Activated T-cell treated with anti-CD3 and anti-CD28 coated beads for 4 hours (primary cell): ENCODE measurements around the gene ATP2A2.
A peak's percentile ranks its signal among the peaks of the same experiment; 100 is the strongest.
"Not testable (repeated sequence)": the region's sequence is repeated elsewhere in the genome, so short reads cannot be mapped to it uniquely, and the experiment has no call there.

ENCODE experiments used
- DNase-seq: peaks from one replicate; pipeline ENCODE4 v3.0.0-alpha.2; 2020

ATP2A2 gene

DNA sequence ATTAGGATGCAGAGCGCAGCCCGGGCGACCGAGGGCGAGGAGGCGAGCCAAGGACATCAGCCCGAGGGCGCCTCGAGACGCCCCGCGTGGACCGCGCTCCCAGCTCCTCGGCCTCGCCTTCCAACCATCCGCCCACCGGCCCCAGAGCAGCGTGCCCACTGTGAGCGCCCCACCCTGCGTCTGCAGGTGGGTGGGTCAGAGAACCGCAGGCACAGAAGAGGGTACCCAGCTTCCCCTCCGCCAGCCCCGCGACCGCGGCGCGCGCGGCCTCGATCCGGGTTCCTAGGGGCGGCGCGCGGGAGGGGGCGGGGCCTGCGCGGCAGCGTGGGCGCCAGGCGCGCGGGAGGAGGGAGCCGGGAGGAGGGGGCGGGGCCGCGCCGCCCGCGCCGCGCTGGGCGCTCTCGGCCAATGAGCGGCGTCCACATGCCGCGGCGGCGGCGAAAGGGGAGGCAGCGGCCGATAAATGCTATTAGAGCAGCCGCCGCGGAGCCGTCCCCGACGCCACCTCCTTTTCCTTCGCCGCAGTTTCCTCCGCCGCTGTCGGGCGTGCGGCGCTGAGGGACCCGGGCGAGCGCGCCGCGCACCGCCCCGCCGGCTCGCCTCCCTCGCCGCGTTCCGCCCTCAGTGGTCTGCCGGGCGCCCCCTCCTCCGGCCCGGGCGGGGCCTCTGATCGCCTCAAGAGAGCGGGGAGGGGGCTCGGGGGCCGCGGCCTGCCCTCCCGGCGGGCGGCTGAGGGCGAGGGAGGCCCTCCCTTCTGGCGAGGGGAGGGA is at the start of gene ATP2A2:
TSS of gene ATP2A2 (plus strand) at position 469 of the 770 bp plus-strand sequence. CDS start 543 bp downstream, outside the sequence.
- peak; percentile 78 for DNase-seq

DNA sequence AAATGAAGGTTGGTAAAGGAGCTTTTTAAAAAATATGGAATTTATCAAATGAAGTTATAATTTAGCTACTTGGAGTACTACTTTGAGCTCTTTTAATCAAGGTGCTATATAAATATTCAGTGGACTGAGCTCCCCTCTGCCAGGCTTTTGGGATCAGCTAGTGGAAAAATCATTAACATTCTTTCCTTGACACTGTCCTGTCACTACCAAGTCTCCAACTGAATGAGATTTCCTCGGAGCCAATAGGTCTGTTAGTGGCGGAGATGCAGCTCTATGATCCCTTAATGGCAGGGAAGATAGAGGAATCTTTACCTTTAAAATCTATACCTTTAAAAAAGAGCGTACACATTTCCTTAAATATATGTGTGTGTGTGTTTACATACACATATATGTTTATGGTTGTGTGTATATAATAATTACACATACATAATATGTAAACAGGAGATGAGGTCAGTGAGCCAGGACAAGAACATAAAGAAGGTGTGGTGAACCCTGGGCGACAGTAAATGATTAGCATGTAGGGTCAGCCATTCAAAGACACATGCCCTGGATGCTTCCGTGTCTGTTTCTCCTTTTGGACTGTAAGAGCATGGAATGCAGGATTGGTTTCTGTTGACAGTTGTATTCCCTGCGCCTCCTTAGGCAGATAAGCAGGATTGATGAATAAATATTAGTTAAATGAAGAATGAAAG is 47.7 kb upstream of the ATP2A2 start:
- DNase-seq = no peak

DNA sequence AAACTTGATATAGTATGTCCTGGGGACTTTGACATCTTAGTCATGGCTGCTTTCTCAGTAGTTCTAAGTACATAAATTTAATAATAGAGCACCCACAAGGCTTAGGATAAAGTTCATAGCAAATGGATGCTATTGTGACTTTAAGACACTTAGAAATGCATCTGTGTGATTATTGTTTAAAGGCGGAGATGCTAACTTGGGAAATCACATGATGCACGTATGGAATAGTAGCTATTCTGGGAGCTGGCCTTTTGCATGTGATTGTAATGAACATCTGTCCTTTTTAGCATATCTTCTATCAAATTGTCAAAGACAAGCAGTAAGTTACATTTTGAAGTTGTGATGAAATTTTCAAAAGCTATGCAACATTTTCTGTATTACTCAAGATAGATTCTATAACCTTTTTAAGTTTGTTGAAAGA is 46.7 kb upstream of the ATP2A2 start:
- DNase-seq = no peak

GRCh38 chr12:110234755-110235154 is 46.3 kb upstream of the ATP2A2 start:
- DNase-seq = no peak

DNA sequence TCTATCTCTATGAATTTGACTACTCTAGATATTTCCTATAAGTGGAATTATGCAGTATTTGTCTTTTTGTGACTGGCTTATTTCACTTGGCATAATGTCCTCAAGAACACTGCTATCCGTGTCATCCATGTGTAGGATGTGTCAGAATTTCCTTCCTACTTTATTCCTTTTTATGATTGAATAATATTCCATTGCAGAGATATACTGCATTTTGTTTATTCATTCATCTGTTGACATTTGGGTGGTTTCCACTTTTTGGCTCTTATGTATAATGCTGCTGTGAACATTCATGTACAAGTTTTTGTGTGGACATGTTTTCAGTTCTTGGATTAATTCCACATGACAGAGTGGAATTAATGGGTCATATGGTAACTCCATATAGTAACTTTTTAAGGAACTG is 45.7 kb upstream of the ATP2A2 start:
- DNase-seq = no peak

- DNase-seq = no peak
Observed at GRCh38 chr12:110243227-110243626, 37.8 kb upstream of the ATP2A2 start.

DNA sequence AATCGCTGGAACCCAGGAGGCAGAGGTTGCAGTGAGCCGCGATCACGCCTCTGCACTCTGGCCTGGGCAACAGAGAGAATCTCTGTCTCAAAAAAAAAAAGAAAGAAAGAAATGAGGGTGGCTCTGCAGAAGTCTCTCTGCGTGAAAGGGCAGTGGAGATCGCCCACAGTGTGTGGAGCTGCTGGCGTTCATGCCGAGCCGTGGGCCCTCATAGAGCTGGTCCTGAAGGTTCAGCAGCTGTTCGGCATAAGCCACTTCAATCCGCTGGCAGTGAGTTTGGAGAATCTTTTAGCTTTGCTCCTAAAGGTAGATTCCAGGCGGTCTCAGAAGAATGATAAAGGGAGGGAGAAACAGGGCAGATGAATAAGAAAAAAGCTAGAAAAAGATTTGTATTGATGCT is 36.7 kb upstream of the ATP2A2 start:
- no peak for DNase-seq

DNA sequence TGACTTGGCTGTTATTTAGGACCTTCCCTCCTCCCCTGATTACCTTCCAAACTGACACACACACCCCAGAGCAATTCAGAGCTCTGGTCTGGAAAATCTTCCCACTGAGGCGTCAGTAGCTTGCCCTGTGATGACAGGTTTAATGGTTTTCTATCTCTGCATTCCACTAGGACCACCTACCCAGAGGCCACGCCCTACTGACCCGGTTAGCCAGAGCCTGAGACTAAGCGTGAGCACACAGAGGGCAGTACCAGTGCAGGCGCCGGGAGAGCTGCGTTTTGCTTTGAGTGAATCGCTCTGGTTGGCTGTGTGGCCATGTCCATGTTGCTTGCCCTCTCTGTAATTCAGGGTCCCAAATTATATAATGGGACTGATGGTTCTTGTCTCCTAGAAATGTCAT is 36.2 kb upstream of the ATP2A2 start:
- no peak for DNase-seq

- peak; percentile 25 for DNase-seq
Observed at GRCh38 chr12:110245369-110245772, 35.7 kb upstream of the ATP2A2 start.

DNA sequence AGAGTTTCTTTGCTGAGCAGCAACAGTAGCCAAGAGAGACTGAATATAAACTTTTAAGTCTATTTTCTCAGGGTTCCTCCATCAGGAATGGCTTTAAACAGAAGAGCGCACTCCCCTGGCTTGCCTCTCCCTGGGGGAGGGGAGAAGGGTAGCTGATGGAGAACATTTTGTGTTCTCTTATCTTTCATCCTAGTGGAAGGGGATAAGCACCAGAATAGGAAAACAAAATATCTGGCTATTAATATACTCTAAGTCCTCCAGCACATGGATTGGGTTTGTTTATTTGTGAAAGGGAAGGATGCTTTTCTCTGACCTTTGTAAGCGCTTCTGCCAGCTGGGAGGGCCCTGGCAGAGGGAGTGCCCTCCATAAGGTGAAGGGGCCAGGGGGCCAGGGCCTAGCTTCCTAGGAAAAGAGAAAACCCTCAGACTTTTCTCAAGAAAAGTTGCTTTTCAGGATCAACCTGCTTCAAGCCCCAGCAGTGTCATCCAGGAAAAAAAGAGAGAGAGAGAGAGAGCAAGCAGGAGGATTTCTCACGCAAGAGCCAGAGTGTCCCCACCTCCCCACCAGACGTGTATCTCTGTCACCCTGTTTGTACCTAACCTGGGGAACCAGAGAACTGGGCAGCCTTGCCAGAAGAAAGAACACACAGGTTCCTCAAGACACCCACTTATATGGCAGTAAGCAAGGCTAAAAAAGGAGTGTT is 34.3 kb upstream of the ATP2A2 start:
- no peak for DNase-seq

DNA sequence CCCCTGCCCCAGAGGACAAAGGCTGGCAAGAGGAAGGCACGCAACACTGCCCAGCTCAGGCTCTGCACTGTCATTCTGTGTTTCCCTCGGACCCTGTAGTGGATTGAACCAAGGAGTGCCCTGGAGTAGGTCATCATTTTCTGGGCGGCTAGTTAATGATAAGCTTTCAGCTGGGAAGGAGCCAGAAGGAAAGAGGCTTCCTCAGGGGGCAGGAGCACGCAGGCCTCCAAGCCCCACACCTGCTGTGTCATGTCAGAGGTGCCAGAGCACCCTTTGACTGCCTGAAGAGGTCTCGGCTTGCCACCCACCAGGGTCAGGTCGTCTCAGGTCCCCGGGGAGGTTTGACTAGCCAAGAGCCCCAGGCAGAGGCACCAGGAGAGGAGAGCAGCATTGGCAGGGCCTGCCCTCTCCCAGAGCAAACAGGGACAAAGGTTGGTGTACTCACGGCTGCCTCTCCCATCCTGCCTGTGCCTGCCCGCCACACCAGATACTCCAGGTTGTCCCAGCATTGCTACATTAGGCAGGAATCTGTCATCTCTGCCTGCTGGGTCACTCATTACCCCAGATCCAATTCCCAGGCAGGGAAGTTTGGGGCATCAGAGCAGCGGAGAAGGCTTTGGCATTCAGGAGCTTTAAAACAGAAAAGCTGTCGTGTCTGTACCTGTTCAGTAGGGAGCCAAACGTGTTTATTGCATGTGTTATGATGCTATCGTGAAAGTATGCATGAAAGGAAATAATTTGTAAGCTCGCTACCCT is 33.5 kb upstream of the ATP2A2 start:
- no peak for DNase-seq

DNA sequence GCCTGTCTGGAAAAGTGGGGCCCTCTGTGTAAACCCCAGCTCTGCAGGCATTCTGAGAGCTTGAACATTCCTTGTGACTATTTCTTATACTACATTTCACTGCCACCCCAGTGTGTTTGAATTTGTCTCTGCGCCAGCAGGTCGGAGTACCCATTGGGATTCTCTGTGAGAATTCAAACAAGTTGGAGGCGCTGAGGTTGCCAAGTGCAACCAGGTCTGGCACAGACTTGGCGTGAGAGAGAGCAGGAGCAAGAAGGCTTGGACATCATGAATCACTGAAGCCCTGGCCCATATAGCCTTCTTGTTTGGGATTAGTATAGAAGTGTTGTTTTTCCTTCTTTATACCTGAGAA is 33.0 kb upstream of the ATP2A2 start:
- DNase-seq = no peak

DNA sequence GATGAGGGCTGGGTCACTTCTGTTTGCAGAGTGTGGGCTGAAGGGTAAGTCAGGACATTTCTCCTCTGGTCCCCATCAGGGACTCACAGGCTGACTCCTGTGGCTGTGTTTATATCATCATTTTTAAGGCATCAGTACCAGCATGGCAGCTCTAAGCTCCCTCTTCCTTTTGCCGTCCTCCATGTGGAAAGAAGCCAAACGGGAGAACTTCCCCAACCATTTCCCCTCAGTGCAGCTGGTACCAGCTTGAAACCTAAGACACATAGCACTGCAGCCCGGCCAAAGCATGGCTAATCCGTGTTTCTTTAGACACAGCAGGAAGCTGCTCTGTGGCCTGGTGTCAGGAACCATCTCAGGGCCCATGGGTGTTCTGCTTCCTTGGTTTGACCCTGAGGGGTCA is 31.9 kb upstream of the ATP2A2 start:
- DNase-seq = no peak

GRCh38 chr12:110249716-110250225 is 31.3 kb upstream of the ATP2A2 start:
- no peak for DNase-seq

- DNase-seq = no peak
Observed at GRCh38 chr12:110251381-110251780, 29.7 kb upstream of the ATP2A2 start.

GRCh38 chr12:110252716-110253115 is 28.3 kb upstream of the ATP2A2 start:
- DNase-seq = no peak

DNA sequence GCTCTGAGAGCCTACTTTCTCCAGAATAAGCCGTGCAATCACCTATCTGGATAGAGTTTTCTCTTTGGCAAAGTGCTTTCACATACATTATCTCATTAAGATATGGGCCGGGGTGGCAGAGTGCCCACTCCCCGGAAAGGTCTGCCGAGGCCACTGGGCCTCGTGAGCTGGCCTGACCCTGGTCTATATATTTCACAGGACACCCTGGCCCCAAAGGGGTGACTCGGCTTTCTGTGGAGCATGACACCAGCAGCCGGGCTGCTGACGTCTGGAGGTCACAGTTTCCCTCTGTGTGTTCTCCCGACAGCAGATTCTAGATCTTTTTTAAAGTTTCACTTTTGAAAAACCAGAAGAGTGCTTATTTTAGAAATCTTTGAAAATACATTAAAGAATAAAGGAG is 27.9 kb upstream of the ATP2A2 start:
- DNase-seq = no peak

DNA sequence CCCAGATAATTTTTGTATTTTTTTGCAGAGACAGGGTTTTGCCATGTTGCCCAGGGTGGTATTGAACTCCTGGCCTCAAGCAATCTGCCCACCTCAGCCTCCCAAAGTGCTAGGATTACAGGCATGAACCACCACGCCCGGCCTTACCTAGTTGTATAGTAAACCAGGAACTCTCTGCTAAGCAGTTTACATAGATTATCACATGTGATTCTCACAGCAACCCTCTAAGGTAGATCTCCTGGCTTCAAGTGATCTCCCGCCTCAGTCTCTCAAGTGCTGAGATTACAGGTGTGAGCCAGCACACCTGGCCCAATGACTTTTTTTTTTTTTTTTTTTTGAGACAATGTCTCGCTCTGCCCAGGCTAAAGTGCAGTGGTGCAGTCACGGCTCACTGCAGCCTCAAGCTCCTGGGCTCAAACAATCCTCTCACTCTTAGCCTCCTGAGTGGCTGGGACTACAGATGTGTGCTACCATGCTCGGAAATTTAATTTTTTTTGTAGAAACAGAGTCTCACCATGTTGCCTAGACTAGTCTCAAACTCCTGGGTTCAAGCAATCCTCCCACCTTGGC is 26.0 kb upstream of the ATP2A2 start:
- no peak for DNase-seq

DNA sequence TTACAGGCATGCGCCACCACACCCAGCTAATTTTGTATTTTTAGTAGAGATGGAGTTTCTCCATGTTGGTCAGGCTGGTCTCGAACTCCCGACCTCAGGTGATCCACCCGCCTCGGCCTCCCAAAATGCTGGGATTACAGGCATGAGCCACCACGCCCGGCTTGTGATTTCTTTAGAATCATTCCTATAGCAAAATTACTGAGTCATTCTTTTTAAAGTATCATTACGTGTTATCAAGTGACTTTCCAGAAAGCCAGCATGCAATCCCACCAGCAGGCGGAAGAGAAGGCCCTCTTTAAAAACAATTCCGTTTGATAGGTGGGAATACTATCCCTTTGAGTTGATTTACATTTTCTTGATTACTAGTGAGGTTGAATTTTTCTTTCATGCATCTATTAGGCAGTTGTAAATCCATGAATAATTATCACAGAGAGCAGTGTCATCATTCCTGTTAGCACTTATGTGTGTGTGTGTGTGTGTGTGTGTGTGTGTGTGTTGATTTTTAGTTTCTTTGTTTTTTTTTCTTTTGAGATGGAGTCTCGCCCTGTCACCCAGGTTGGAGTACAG is 25.1 kb upstream of the ATP2A2 start:
- DNase-seq = not testable (repeated sequence)

DNA sequence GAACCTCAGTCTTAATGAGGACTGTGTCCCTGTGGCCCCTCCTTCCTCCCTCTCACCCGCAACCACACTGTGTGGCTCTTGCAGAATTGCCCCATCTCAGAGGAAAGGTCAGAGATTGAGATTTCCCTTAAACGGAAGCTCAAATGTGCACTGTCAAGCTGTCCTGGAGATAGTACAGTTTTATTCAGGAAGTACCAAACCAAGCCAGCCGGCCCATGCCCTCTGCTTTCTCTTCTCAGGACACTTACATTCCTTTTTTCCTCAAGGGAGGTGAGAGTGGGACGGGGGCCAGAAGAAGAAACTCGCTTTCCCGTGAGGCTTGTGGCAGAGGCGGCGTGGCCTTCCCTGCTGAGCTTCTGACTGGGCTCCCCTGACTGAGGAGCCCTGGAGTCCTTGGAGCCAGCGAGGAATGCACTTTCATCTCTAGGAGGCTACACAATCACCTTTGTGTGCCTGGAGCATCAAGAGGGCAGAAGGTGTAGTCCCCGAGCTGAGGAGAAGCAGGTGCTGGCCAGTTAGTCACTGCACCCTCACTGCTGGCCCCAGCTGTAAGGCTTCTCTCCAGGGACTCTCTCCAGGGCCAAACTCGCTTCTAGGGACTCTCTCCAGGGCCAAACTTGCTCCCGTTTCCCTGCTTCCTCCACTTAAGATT is 24.1 kb upstream of the ATP2A2 start:
- no peak for DNase-seq

DNA sequence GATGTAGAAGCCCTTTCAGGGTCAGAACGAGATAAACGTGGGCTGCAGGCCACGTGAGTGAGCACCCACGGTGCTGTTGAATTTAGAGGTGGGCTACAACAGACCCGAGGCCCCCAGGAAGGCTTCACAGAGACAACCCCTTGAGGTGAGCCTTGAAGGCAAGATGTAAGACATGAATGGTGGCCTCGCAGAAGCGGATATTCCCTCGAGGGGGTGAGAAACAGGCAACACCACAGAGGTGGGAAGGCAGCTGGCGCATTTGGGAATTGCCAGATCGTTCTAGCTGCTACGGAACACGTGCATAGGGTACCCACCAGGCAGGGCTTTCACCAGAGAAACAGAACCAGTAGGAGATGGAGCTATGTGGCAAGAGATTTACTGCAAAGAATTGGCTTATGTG is 22.6 kb upstream of the ATP2A2 start:
- no peak for DNase-seq
